GM18508 (cell line): ENCODE data around the gene INHBA.

Source experiments
- ATAC-seq: cut with Tn5 transposase; IDR thresholded peaks from one replicate; pipeline ENCODE4 v1.9.1; 2021; ENCODE audit warnings: moderate number of reproducible peaks; ENCODE audit not compliant: insufficient read depth, unreplicated experiment

Gene INHBA

GRCh38 chr7:41691286-41692190, 11.4 kb downstream of the INHBA start:
- no peak for ATAC-seq

- ATAC-seq = no peak
Measured at GRCh38 chr7:41689815-41690214, 13.1 kb downstream of the INHBA start.

GRCh38 chr7:41688906-41689305, 14.0 kb downstream of the INHBA start:
- ATAC-seq = no peak

- ATAC-seq = no peak
Measured at GRCh38 chr7:41688012-41688625, 14.8 kb downstream of the INHBA start.

DNA sequence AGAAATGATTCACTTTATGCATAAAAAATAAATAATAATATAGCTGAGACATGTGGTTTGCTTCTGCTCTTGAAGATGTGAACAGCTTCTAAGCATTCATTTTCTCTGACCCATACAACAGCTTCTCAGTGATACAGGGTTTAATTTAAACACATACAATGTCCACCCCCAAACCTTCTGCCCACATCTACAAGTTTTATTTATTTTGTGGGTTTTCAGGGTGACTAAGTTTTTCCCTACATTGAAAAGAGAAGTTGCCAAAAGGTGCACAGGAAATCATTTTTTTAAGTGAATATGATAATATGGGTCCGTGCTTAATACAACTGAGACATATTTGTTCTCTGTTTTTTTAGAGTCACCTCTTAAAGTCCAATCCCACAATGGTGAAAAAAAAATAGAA, 17.2 kb downstream of the INHBA start:
- no peak for ATAC-seq

DNA sequence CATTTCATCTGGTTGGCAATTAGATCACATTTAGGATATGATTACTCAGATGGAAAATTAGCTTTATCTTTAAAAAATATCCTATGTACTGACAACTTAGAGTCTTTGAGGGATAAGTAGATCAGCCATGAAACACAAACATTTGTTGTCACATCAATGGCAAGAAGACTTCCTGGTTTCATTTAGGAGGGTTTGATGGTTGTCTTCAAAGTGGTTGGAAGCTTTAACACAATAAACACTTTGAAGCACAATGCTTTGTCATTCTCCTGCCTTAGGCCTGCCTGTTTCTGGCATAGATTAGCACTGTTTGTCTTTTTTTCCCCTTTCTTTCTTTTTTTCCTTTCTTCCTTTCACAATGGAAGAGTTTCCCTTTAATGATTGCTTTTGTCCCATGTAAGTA, 20.5 kb downstream of the INHBA start:
- ATAC-seq = no peak

DNA sequence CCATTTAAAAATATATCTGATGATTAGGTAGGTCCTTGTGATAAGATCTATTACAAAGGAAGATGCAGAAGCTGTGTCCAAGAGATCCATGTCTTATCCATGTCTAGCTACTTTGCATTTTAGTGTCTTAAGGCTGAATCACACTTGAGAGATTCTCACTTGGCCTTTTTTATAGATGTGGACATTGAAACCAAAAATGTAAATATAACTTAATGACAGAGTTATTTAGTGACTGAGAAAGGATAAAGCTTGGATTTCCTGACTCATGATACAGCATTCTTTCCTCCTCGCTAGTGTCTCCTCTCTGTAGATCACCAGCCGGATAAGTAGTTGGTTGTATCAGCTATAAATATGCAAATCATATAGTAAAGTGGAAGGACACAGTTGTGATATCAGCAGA, 23.3 kb downstream of the INHBA start:
- no peak for ATAC-seq

DNA sequence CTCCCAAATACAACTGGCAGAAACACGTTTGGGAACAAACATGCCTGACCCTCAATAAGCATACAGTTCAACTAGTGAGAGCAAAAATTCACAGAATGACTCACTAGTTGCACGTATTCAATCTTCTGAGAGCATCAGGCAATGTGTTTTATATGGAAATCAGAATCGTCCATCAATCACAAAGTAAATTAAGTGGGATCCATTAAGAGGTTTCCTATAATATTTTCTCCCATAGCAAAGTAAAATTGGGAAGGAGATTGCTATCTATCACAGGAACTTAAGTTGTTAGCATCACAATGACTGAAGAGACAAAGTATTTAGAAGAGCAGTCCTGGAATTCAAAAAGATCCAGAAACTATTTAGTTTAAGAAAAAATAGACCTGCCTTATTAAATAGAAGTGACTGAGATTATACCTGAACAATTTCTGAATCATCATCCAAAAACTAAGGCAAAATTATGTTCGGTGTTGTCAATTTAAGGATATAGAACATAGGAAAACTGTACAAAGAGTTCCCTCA, 28.3 kb downstream of the INHBA start:
- ATAC-seq = no peak

DNA sequence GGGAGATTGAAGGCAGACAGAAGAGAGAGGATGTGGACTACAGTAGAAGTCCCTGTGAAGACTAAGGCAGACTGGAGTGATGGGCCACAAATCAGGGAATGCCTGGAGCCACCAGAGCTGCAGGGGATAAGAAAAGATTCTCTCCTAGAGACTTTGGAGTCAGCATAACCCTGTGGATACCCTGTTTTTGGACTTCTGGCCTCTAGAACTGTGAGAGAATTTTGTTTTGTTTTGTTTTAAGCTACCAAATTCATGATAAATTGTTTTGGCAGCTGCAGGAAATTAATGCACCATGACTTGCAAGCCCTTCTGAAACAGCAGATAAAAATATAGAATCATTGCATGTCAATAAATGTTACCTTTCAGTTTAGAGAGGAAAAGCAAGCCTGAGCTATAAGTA, 41.3 kb downstream of the INHBA start:
- ATAC-seq = no peak

DNA sequence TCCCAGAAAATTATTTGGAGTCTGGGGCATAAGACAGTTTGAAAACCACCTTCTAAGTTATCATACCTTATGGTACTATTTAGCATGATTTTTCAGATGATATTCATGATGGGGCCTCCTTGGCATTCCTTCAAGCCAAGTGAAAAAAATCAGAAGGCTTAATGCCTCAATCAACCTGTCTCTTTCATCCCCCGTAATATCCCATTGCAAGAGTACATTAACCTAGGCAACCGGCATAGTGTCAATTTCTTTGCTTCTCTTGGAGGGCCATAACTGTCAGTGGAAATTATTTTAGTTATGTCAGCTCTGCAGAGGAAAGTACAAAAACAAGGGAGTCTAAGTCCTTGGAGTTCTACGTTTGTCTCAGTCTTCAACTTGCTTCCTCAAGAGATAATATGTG, 43.4 kb downstream of the INHBA start:
- no peak for ATAC-seq

DNA sequence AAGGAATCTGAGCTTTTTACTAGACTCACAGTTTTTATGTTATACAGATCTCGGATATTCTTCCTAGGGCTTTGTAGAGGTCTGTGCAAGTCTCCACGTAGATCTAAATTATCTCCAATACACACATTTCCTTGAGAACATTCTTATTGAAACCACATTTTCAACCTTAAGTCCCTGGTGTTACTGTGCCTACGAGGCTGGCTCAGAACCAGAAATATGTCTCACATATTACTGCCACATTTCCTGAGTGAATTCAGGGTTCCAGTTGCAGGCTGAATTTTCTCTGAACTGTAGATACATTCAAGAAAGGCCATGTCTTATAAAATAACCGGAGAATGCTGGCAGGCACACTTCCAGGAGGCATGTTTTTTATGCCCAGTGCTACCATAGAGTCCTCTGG, 46.5 kb downstream of the INHBA start:
- no peak for ATAC-seq

DNA sequence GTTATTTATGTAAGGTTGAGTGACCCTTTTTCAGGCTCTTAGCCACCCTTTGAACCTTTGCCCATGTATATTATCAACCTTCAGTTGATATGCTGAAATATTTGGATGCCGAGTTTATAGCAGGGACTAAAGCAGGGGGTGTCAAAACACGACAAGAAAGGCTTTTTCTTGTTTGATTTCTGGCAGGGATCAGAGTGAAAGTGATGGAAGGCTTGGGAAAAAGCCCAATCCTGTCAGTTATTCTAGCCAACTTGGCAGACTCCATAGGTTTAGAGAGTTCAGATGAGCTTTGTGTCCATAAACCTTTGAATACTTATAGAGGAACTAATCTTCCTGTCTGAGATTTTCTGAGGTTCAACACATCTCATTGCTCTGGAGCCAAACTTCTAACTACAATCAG, 47.5 kb downstream of the INHBA start:
- no peak for ATAC-seq

- ATAC-seq = no peak
Measured at GRCh38 chr7:41652267-41652666, 50.6 kb downstream of the INHBA start.

- ATAC-seq = no peak
Measured at GRCh38 chr7:41648501-41648900, 54.4 kb downstream of the INHBA start.

GRCh38 chr7:41643616-41644015, 59.3 kb downstream of the INHBA start:
- no peak for ATAC-seq

DNA sequence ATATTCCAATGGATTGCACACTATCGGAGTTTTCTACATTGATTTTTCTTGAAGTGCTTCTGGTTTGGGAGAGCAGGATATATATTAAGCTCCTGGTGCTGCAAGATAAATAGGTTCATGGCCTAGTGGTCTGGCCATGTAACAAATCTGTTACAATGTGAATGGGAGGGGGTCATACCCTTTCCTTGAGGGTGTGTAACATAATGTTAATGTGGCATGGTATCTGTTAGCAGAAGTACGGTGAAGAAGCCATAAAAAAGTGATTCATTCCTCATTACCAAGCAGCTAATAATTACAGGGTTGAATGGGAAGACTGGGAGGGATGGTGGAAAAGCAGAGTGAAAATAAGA, 61.2 kb downstream of the INHBA start:
- ATAC-seq = no peak

- ATAC-seq = no peak
Measured at GRCh38 chr7:41641011-41641664, 61.8 kb downstream of the INHBA start.

DNA sequence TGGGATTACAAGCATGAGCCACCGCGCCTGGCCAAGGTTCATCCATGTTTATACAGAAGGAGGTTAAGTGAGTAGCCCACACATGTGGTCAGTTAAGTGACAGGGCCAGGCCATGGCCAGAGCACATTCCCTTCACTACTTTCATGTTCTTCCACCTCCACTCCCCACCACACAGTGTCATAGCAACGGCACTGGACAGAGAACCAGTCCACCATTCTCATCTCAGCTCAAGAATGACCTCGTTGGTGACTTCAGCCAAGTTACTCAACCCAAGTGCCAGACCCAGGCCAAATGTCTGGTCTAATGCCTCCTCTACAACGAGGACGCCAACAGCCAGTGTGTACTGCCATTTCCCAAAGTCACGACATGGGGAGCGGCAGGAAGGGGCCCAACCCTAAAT, 62.4 kb downstream of the INHBA start:
- ATAC-seq = no peak

GRCh38 chr7:41637049-41637448, 65.8 kb downstream of the INHBA start:
- no peak for ATAC-seq
